A549 (cell line): ENCODE measurements around the gene ATL3. TPM values are rescaled to one million over a fixed set of nuclear protein-coding genes. Genes with fewer than 3 reads are reported as not detected.
A peak's percentile ranks its signal among the peaks of the same experiment; 100 is the strongest.

Source experiments
- ATAC-seq, 2 experiments: fragments of 200-7000 bp in 1 of 2; fragments of >200 bp in 1 of 2; cut with Nextera tagmentation in 1 of 2; cut with Tn5 transposase in 1 of 2; 3 replicates each; pipeline versions ENCODE4 v1.8.0 to v1.9.1; 2018 to 2020; ENCODE audit warnings: mild to moderate bottlenecking in 1 of 2, moderate library complexity in 1 of 2
- CTCF ChIA-PET: fragments of 300-600 bp; sonication (Branson Sonifier 250); formaldehyde crosslinking; extraction: SDS; loops from one replicate; lab custom pipeline; 2021; ENCODE audit warnings: antibody characterized with exemption, inconsistent platforms; lab: Yijun Ruan, JAX
- POLR2A ChIA-PET: fragments of 350-600 bp; formaldehyde crosslinking; extraction: SDS; loops from one replicate; lab custom pipeline; 2021; ENCODE audit warnings: antibody characterized with exemption, inconsistent platforms; lab: Yijun Ruan, JAX
- DNase-seq, 2 experiments: peaks; one replicate each; pipeline versions ENCODE4 v3.0.0 to v3.0.0-alpha.2; 2011 to 2016; ENCODE audit warnings: low read depth in 1 of 2, low spot score in 1 of 2
- FAIRE-seq: peaks from 2 replicates; lab custom pipeline; 2011; peaks lifted over from hg19 to GRCh38; lab: Jason Lieb, UNC
- H3K27ac ChIP-seq, 2 experiments: fragments of >200 bp; sonication (Bioruptor Twin); formaldehyde crosslinking; 3 replicates each; pipeline ENCODE4 v1.5.1; 2016 to 2017
- H3K4me1 ChIP-seq: fragments of >200 bp; sonication (Bioruptor Twin); formaldehyde crosslinking; 3 replicates; pipeline ENCODE4 v1.6.1; 2016
- H3K4me2 ChIP-seq: fragments of >200 bp; sonication (Bioruptor Twin); formaldehyde crosslinking; 3 replicates; pipeline ENCODE4 v1.6.1; 2016
- H3K4me3 ChIP-seq: fragments of >200 bp; sonication (Bioruptor Twin); formaldehyde crosslinking; 3 replicates; pipeline ENCODE4 v1.5.1; 2016
- H3K9me3 ChIP-seq: fragments of >200 bp; sonication (Bioruptor Twin); formaldehyde crosslinking; 3 replicates; pipeline ENCODE4 v1.6.1; 2016
- CBX8 ChIP-seq: fragments of 200-600 bp; sonication (generic); IDR thresholded peaks from 2 replicates; pipeline ENCODE4 v1.6.1; 2016
- CHD4 ChIP-seq: fragments of 200-600 bp; sonication (generic); IDR thresholded peaks from 2 replicates; pipeline ENCODE4 v1.6.1; 2016; ENCODE audit warnings: antibody characterized with exemption, mild to moderate bottlenecking, borderline replicate concordance
- ELK1 ChIP-seq: fragments of 150-350 bp; IDR thresholded peaks from 2 replicates; pipeline ENCODE4 v1.6.1; 2014; ENCODE audit warnings: low read depth, mild to moderate bottlenecking, low read length
- FOSB ChIP-seq: fragments of 250-450 bp; sonication (Bioruptor Pico); IDR thresholded peaks from 2 replicates; pipeline ENCODE4 v1.5.0; 2020; ENCODE audit warnings: mild to moderate bottlenecking, moderate library complexity
- FOSL2 ChIP-seq, 2 experiments: fragments of 450-650 bp in 1 of 2; fragments of >200 bp in 1 of 2; sonication (Bioruptor Twin) in 1 of 2; formaldehyde crosslinking; IDR thresholded peaks; 2 replicates each; pipeline versions ENCODE4 v1.5.0 to v1.6.1; 2016 to 2020; ENCODE audit warnings: mild to moderate bottlenecking in 1 of 2, moderate library complexity in 1 of 2
- HDAC2 ChIP-seq: fragments of 200-600 bp; sonication (generic); IDR thresholded peaks from 2 replicates; pipeline ENCODE4 v1.6.1; 2016
- HEYL ChIP-seq: fragments of 250-450 bp; sonication (Bioruptor Pico); IDR thresholded peaks from 2 replicates; pipeline ENCODE4 v1.8.0; 2021; ENCODE audit warnings: mild to moderate bottlenecking, moderate library complexity
- HOXB13 ChIP-seq: fragments of 250-450 bp; sonication (Bioruptor Pico); IDR thresholded peaks from 2 replicates; pipeline ENCODE4 v1.5.0; 2020; ENCODE audit warnings: low read depth, mild to moderate bottlenecking, moderate library complexity
- JUN ChIP-seq, 2 experiments: fragments of >200 bp; sonication (Bioruptor Twin); formaldehyde crosslinking; IDR thresholded peaks; 2 replicates in 1 of 2; 3 replicates in 1 of 2; pipeline ENCODE4 v1.6.1; 2016 to 2017
- MAZ ChIP-seq: fragments of 150-350 bp; IDR thresholded peaks from 2 replicates; pipeline ENCODE4 v1.6.1; 2014; ENCODE audit warnings: antibody characterized with exemption, low read depth, low read length, borderline replicate concordance
- NFE2L2 ChIP-seq: fragments of 150-350 bp; conservative IDR thresholded peaks from 2 replicates; pipeline ENCODE4 v1.6.1; 2014; ENCODE audit warnings: low read length
- NR3C1 ChIP-seq: fragments of >200 bp; sonication (Bioruptor Twin); formaldehyde crosslinking; IDR thresholded peaks from 3 replicates; pipeline ENCODE4 v1.6.1; 2017
- POLR2A ChIP-seq: IDR thresholded peaks from 2 replicates; pipeline ENCODE4 v1.6.1; 2012; ENCODE audit warnings: mild to moderate bottlenecking, low read length
- POLR2AphosphoS2 ChIP-seq: conservative IDR thresholded peaks from 2 replicates; pipeline ENCODE4 v1.6.1; 2012; ENCODE audit warnings: low read length, improper control_type of control experiment, inconsistent platforms
- RAD21 ChIP-seq, 2 experiments: fragments of >200 bp in 1 of 2; sonication (Bioruptor Twin) in 1 of 2; formaldehyde crosslinking in 1 of 2; IDR thresholded peaks in 1 of 2; conservative IDR thresholded peaks in 1 of 2; 2 replicates in 1 of 2; 3 replicates in 1 of 2; pipeline ENCODE4 v1.6.1; 2012 to 2018; ENCODE audit warnings: inconsistent platforms in 1 of 2
- RARB ChIP-seq: fragments of 250-450 bp; sonication (Bioruptor Pico); IDR thresholded peaks from 2 replicates; pipeline ENCODE4 v1.8.0; 2021; ENCODE audit warnings: mild to moderate bottlenecking, moderate library complexity
- RCOR1 ChIP-seq: fragments of 150-350 bp; IDR thresholded peaks from 2 replicates; pipeline ENCODE4 v1.6.1; 2014; ENCODE audit warnings: antibody characterized with exemption, low read length, low read depth
- RFX5 ChIP-seq: fragments of 450-650 bp; IDR thresholded peaks from 2 replicates; pipeline ENCODE4 v1.7.1; 2014; ENCODE audit warnings: antibody characterized with exemption, mild to moderate bottlenecking, moderate library complexity
- RNF2 ChIP-seq: fragments of 200-600 bp; sonication (generic); IDR thresholded peaks from 2 replicates; pipeline ENCODE4 v1.6.1; 2016; ENCODE audit warnings: low read depth, mild to moderate bottlenecking, antibody characterized with exemption, moderate library complexity, borderline replicate concordance
- SMC3 ChIP-seq: fragments of >200 bp; sonication (Bioruptor Twin); formaldehyde crosslinking; IDR thresholded peaks from 3 replicates; pipeline ENCODE4 v1.6.1; 2018; ENCODE audit warnings: inconsistent platforms
- ZC3H11A ChIP-seq: fragments of 450-650 bp; IDR thresholded peaks from 2 replicates; pipeline ENCODE4 v1.6.1; 2014; ENCODE audit warnings: antibody characterized with exemption, mild to moderate bottlenecking
- ZFP36 ChIP-seq: fragments of 450-650 bp; IDR thresholded peaks from 2 replicates; pipeline ENCODE4 v1.6.1; 2014; ENCODE audit warnings: borderline replicate concordance; ENCODE audit not compliant: partially characterized antibody
- ZSCAN20 ChIP-seq: fragments of 250-450 bp; sonication (Bioruptor Pico); IDR thresholded peaks from 2 replicates; pipeline ENCODE4 v1.8.0; 2022; ENCODE audit warnings: mild to moderate bottlenecking, moderate library complexity
- WGBS: methylation state at CpG from one replicate; pipeline ENCODE4 v1.1.6; 2017; ENCODE audit errors: missing lambda C conversion rate; 5-methylcytosine and 5-hydroxymethylcytosine counted together
- polyA plus RNA-seq, 4 experiments: library from polyadenylated mRNA; depleted of rRNA in 3 of 4; stranded (reverse); fragments of >200 nt; fragmentation: RNase III in 1 of 4; extraction: RNeasy Plus Mini Kit Qiagen cat#74134 plus additional on column Dnase treatment in 1 of 4; gene quantifications; 2 replicates in 3 of 4; 3 replicates in 1 of 4; pipeline ENCODE4 v1.2.3, GENCODE V29; 2011 to 2017
- TF ChIP-seq, protein P1 (sequence below): fragments of >200 bp; sonication (Bioruptor Twin); formaldehyde crosslinking; IDR thresholded peaks from 3 replicates; pipeline ENCODE4 v1.5.1; 2016
- TF ChIP-seq, protein P2 (sequence below): fragments of >200 bp; sonication (Bioruptor Twin); formaldehyde crosslinking; IDR thresholded peaks from 2 replicates; pipeline ENCODE4 v1.6.1; 2016
- TF ChIP-seq, protein P3 (sequence below): fragments of 450-650 bp; IDR thresholded peaks from 2 replicates; pipeline ENCODE4 v1.6.1; 2014; ENCODE audit warnings: antibody characterized with exemption

The ATL3 gene
- polyA plus RNA-seq, 2 of the 4 experiments (the other 2 are of a cell fraction), result 26.3 to 50.8 TPM

GRCh38 chr11:63635762-63636465, 35.3 kb downstream of the ATL3 start (continued):
- TF ChIP-seq, protein P1, sequence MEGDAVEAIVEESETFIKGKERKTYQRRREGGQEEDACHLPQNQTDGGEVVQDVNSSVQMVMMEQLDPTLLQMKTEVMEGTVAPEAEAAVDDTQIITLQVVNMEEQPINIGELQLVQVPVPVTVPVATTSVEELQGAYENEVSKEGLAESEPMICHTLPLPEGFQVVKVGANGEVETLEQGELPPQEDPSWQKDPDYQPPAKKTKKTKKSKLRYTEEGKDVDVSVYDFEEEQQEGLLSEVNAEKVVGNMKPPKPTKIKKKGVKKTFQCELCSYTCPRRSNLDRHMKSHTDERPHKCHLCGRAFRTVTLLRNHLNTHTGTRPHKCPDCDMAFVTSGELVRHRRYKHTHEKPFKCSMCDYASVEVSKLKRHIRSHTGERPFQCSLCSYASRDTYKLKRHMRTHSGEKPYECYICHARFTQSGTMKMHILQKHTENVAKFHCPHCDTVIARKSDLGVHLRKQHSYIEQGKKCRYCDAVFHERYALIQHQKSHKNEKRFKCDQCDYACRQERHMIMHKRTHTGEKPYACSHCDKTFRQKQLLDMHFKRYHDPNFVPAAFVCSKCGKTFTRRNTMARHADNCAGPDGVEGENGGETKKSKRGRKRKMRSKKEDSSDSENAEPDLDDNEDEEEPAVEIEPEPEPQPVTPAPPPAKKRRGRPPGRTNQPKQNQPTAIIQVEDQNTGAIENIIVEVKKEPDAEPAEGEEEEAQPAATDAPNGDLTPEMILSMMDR, result peak; percentile 91
- no peak for TF ChIP-seq CBX8
- TF ChIP-seq NR3C1, result no peak
- no peak for TF ChIP-seq MAZ

DNA sequence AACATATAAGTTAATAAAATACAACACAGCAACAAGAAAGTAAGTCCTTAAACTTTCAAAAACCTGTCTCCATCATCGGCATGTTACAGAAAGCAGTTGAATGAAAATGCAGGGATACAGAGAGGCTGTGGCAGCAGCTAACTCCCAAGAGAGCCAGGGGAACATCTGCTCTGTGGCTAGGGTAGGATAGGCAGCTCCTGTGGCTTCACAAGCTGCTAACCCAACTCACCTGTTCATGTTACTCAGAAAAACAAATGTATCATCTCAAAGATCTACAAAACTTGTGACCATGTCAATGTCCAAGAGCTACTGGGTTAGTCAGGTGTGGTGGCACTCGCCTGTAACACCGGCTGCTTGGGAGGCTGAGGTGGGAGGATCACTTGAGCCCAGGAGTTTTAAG, 41.8 kb downstream of the ATL3 start:
- 96% methylated on average over 3 of the region's 3 CpGs for WGBS

DNA sequence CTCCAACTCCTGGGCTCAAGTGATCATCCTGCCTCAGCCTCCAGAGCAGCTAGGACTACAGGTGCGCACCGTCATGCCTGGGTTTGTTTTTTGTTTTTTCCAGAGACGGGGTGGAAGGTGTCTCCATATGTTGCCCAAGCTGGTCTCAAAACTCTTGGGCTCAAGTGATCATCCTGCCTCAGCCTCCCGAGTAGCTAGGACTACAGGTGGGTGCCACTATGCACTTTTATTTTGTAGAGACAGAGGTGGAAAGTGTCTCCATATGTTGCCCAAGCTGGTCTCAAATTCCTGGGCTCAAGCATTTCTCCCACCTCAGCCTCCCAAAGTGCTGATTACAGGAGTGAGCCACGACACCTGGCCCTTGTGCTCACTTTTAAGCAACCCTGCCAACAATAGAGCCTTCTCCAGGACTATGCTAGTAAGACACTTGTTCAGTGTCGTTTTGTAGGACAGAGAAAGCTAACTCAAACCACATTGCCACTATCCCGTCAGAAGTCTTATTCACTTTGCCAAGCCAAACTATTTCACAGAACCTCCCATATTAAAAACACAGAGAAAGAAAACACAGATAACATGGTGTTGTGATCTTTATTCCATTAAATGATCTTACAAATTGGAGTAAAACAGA, 47.5 kb downstream of the ATL3 start:
- WGBS, result 86% methylated on average over 7 of the region's 7 CpGs
- Histone ChIP-seq H3K4me3 (no peak overlapping the region), H3K4me2 (no peak overlapping the region), H3K9me3 (no peaks in the 10 kb centered on the region), H3K4me1 (peaks cover 19% of the 10 kb centered on the region), H3K27ac (no peak overlapping the region)
- TF ChIP-seq CBX8, result no peak
- no peak for TF ChIP-seq RAD21 (conservative IDR thresholded peaks at IDR 0.05 in 1 of 2, IDR thresholded peaks at IDR 0.05 in 1 of 2)
- no peak for TF ChIP-seq RNF2
- TF ChIP-seq HOXB13 (CRISPR knock-in tag), result no peak
- no peak for TF ChIP-seq ELK1
- DNase-seq, result no peak
- ChIA-PET CTCF (interaction anchor here (0.9 to 9.4 kb wide), 3 partner anchors 13 to 144 kb away, joined by 5 to 57 read pairs (median 22); no protein-coding TSS in a partner anchor), POLR2A (no interaction called here)
- no peak for FAIRE-seq
- peak in 1 of 2 experiments; percentile 54; a peak in 3 of 6 replicates for ATAC-seq

More for the DNA sequence above, 41.8 kb downstream of the ATL3 start:
- DNase-seq (no peak), FAIRE-seq (no peak), ATAC-seq (no peak)
- H3K9me3 ChIP-seq, result no peaks in the 10 kb centered on the region
- ChIA-PET CTCF (interaction anchor here (1.0 to 3.6 kb wide), 7 partner anchors 9 to 723 kb away, joined by 4 to 19 read pairs (median 6); no protein-coding TSS in a partner anchor), POLR2A (no interaction called here)
- no peak overlapping the region for H3K27ac ChIP-seq
- no peak overlapping the region for H3K4me2 ChIP-seq
- no peak overlapping the region for H3K4me3 ChIP-seq
- H3K4me1 ChIP-seq, result peaks cover 27% of the 10 kb centered on the region
- TF ChIP-seq RARB (CRISPR knock-in tag) (no peak), ELK1 (no peak), CHD4 (no peak), RCOR1 (no peak), POLR2A (no peak), FOSL2 (IDR thresholded peaks at IDR 0.05) (no peak), FOSL2 (CRISPR knock-in tag; IDR thresholded peaks at IDR 0.05) (no peak), HDAC2 (no peak), FOSB (no peak), ZSCAN20 (CRISPR knock-in tag) (no peak), JUN (IDR thresholded peaks at IDR 0.05) (no peak), ZFP36 (no peak), NFE2L2 (no peak), HEYL (CRISPR knock-in tag) (no peak), ZC3H11A (no peak), RFX5 (no peak), POLR2AphosphoS2 (no peak), SMC3 (no peak)
- TF ChIP-seq, protein P2, sequence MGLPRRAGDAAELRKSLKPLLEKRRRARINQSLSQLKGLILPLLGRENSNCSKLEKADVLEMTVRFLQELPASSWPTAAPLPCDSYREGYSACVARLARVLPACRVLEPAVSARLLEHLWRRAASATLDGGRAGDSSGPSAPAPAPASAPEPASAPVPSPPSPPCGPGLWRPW, result no peak
- TF ChIP-seq, protein P3, sequence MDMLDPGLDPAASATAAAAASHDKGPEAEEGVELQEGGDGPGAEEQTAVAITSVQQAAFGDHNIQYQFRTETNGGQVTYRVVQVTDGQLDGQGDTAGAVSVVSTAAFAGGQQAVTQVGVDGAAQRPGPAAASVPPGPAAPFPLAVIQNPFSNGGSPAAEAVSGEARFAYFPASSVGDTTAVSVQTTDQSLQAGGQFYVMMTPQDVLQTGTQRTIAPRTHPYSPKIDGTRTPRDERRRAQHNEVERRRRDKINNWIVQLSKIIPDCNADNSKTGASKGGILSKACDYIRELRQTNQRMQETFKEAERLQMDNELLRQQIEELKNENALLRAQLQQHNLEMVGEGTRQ, result no peak
